OCI-LY7 (cell line): ENCODE results near the gene RGS7BP.

Source experiments
- CTCF ChIP-seq: fragments of 200-600 bp; sonication (generic); conservative IDR thresholded peaks from 2 replicates; pipeline ENCODE4 v1.5.1; 2014; ENCODE audit warnings: mild to moderate bottlenecking, antibody characterized with exemption, low read length, moderate library complexity, mixed read lengths
- EZH2phosphoT487 ChIP-seq: fragments of 200-600 bp; sonication (generic); IDR thresholded peaks from 2 replicates; pipeline ENCODE4 v1.6.1; 2018; ENCODE audit warnings: low read depth, borderline replicate concordance, mild to moderate bottlenecking, mixed run types, antibody characterized with exemption, low read length, moderate library complexity, mixed read lengths

DNA sequence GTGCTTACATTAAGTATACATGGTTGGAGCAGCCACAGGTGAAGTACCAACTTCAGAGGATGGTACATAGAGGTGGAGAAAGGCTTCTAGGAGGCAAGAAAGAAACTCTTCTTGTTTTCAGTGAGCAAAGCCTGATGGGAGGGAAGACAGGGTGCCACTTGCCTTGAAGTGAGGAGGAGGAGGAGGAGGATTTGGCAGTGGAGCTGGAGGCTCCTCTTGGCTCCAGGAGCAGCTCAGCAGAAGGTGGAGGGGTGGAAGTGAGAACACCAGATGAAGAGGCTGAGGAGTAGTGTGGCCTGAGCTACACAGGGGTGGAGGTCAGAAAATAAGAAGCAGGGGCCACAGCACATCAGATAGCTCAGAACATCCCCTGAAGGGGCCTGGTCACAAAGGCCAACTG, 93.4 kb downstream of the RGS7BP start:
- TF ChIP-seq EZH2phosphoT487 = no peak
- TF ChIP-seq CTCF = no peak
